ENCODE data around the gene NPY2R. TPM values are rescaled to one million over a fixed set of nuclear protein-coding genes. Genes with fewer than 3 reads are reported as not detected.

Gene NPY2R, protein sequence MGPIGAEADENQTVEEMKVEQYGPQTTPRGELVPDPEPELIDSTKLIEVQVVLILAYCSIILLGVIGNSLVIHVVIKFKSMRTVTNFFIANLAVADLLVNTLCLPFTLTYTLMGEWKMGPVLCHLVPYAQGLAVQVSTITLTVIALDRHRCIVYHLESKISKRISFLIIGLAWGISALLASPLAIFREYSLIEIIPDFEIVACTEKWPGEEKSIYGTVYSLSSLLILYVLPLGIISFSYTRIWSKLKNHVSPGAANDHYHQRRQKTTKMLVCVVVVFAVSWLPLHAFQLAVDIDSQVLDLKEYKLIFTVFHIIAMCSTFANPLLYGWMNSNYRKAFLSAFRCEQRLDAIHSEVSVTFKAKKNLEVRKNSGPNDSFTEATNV
- not detected in 2 replicates for total RNA-seq

DNA sequence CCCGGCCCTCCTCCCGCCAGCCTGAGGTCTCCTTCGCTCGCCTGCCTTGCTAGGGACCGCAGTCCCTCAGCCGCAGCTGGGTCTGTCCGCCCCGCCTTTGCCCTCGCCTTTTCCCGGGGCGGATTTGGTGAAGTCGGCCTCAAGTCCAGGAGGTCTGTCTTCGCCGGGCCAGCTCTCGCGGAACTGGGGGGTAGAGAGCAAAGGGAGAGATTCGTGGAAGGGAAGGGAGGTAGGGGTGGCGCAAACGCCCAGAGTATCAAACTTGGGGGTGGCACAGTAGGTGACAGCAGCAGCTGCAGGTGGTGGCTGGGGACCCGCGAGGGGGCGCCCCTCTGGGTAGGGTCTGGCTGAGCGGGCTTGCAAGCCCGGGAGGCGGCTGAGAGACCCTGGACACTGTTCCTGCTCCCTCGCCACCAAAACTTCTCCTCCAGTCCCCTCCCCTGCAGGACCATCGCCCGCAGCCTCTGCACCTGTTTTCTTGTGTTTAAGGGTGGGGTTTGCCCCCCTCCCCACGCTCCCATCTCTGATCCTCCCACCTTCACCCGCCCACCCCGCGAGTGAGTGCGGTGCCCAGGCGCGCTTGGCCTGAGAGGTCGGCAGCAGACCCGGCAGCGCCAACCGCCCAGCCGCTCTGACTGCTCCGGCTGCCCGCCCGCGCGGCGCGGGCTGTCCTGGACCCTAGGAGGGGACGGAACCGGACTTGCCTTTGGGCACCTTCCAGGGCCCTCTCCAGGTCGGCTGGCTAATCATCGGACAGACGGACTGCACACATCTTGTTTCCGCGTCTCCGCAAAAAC is at the start of gene NPY2R:
Gene NPY2R (plus strand): TSS at position 379 of the 797 bp plus-strand sequence. CDS start 5,304 bp downstream, outside the sequence.

Other genes with a start within 250 kb of the NPY2R start
- 3.7 and 9.3 TPM in 2 replicates for gene MAP9, start 168.3 kb downstream of the NPY2R start, total RNA-seq